SK-N-SH (cell line): ENCODE results near the gene PLXNA4.

Experiments used
- CTCF ChIP-seq: fragments of 200-600 bp; sonication (generic); IDR thresholded peaks from 2 replicates; pipeline ENCODE4 v1.6.1; 2017; ENCODE audit warnings: antibody characterized with exemption, mild to moderate bottlenecking, moderate library complexity
- EP300 ChIP-seq, 2 experiments: IDR thresholded peaks; 2 replicates each; pipeline versions ENCODE4 v1.4.0 to v1.6.1; 2012; ENCODE audit warnings: borderline replicate concordance in 1 of 2, low read depth in 1 of 2, low read length in 1 of 2
- GABPA ChIP-seq: IDR thresholded peaks from 2 replicates; pipeline ENCODE4 v1.4.0; 2012; ENCODE audit warnings: low read depth, mild to moderate bottlenecking

DNA sequence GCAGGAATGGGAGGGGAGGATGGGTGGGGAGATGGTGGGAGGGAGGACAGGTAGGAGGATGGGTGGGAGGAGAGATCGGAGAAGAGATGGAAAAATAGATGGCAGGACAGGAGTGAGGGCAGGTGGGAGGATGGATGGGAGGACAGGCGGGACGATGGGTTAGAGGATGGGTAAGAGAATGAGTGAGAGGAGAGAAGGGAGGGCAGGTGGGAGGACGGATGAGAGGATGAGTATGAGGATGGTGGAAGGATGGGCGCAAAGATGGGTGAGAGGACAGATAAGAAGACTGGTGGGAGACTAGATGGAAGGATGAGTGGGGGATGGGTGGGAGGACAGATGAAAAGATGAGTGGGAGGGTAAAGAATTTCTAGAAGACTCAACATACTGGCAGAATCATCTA, 438.6 kb downstream of the PLXNA4 start:
- no peak for TF ChIP-seq CTCF
- TF ChIP-seq GABPA: no peak
- TF ChIP-seq EP300 (IDR thresholded peaks at IDR 0.05; ENCODE audit: borderline replicate concordance in 1 of 2, low read depth in 1 of 2, low read length in 1 of 2): no peak
